Kidney capillary endothelial cell (primary cell): ENCODE data around the gene FGF6.

Experiments
- DNase-seq: peaks from one replicate; pipeline ENCODE4 v3.0.0-alpha.2; 2018; ENCODE audit warnings: low spot score

The FGF6 gene

DNA sequence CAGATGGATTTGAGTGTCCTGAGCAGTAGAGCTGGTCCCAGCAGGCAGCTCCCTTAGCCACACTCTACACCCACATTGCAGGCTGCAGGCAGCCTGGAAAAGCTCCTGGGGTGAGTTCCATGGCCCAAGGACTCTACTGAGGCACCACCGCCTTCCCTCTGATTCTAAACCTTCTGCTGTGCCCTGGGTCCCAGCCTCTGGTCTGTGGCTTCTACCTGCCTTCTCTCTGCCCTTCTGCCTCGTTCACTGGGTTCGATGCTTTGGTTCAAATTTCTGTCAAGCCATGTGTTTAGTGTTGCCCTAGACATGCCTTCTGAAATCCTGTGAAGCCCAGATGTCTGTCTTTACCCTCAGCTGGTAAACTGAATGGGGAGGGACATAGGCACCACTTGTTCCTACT lies 1.5 kb upstream of the FGF6 start:
- DNase-seq: no peak

DNA sequence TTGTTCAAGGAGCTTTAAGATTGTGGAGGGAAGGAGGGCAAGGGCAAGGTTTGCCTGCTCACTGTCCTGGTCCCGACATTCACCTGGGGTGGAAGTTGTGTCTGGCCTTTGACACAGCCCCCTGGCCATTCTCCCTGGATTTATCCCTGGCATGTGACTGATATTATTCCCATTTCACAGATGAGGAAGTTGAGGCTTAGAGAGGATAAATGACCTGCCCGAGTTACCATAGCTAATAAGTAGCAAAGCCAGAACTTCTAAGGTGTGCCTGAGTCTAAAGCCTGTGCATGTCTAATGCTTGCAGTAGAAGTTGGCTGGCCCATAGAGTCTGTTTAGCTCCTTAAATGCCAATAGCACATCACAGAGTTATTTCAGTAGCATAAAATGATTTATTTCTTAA lies 720 bp upstream of the FGF6 start:
- DNase-seq: no peak

- no peak for DNase-seq
These were observed 1.6 kb downstream of the FGF6 start for GRCh38 chr12:4444031-4444430.

- no peak for DNase-seq
These were observed 2.0 kb downstream of the FGF6 start for GRCh38 chr12:4443616-4444015.

DNA sequence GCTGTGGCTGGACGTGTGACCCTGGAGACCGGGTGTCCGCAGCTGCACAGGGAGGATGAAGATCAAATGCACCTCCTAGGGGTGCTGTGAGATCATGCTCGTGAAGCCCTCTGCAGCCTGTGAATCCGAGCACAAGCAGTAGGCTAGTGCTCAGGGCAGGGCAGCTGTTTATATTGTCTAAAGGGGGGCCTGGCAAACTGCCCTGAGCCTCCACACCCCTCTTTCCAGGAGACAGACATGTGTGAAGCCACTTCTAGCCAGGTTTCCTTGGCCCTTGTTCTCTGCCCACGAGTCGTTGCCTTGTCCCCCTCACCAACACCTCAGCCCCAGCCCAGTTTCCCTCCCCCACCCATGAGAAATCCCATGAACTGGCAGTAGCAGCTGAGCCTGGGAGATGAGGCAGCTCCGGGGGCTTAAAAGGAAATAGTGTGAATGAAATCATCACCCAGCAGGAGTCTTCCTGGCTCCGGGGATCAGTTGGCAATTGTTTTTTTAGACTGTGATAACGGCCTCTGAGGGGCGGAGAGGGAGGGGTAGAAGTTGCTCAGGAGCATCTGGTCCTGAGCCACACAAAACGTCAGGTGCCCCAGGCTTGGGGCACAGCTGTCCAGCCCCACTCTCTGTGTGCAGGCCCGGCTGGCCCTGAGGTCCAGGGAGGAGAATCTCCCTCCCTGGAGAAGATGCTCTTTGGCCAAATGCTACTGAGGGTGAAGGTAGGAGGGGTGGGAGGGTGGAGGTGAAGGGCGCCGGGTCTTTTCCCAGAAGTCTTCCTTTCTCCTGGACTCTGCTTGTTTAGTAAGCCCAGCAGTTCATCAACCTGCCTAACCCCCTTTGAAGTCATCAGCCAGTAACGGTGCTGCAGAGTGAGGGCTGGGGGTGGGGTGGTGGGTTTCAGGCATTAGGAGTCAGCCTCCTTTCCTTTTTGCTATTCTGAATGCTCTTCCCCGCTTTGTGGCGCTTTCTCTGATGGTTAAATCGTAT lies 4.0 kb downstream of the FGF6 start:
- DNase-seq: peak; percentile 28

GRCh38 chr12:4440187-4440941 lies 5.3 kb downstream of the FGF6 start:
- no peak for DNase-seq

DNA sequence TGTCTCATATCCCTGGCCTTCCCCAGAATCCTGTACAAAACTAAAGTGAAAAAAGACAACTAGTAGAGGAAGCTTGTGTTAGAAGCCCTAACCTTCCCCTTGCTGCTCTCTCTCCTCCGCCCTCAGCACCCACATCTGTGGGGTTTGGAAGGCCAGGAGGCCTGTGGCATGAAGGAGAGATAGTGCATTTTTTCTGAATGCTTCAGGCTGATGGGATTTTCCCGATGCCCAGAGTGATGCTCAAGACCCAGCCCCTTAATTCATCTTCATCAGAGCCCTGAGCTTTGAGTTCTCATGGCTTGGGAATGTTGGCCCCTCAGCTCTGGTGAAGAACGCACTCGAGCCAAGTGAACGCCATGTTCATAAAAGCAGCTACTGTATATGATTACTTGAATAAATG lies 5.9 kb downstream of the FGF6 start:
- no peak for DNase-seq

DNA sequence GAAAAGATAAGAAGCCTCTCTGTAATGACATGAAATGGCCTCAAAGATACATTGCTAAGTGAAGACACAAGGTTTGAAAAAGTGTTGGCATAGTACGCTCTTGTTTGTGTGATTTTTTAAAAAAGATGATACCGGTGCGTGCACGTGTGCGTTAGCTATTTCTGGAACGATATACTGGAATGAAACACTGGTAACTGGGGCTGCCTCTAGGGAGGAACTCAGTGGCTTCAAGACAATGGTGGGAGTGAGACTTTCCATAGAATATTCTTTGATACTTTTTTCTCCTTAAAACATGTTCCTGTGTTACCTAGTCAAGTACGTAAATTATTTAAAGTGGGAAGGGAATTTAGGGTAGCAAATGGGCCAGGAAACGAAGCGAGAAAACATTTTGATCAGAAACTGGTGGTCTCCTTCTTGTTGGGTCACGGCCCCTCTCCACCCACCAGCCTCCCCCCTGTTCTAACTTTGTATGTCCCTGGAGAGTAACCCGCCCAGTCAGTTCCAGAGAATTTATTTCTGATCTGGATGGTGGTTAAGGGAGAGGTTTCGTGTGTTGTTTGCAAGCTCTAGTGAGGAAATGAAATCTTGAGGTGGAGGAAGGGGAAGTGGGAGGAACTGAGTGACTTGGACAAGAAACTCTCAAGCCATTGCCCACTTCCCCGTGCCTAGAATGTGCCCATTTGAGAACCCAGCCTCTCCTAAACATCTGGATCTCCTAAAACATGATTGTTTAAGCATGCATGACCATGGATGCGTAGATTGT lies 6.6 kb downstream of the FGF6 start:
- no peak for DNase-seq

DNA sequence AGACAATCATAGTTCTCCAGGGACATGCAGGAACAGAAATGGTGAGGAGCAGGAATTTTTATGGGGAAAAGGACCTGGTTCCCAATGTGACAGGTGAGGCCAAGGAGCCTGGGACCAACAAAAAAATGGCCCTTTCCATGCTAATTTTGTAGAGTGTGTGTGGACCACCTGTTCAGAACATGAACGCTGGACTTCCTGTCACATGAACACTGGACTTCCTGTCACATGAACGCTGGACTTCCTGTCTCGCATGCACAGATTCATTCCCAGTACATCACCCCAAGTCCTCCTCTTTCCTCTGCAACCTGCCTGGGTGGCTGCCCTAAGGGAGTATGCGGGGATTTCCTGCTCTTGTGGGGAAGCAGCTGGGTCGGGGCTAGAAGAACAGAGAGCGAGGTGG lies 10.1 kb downstream of the FGF6 start:
- no peak for DNase-seq

DNA sequence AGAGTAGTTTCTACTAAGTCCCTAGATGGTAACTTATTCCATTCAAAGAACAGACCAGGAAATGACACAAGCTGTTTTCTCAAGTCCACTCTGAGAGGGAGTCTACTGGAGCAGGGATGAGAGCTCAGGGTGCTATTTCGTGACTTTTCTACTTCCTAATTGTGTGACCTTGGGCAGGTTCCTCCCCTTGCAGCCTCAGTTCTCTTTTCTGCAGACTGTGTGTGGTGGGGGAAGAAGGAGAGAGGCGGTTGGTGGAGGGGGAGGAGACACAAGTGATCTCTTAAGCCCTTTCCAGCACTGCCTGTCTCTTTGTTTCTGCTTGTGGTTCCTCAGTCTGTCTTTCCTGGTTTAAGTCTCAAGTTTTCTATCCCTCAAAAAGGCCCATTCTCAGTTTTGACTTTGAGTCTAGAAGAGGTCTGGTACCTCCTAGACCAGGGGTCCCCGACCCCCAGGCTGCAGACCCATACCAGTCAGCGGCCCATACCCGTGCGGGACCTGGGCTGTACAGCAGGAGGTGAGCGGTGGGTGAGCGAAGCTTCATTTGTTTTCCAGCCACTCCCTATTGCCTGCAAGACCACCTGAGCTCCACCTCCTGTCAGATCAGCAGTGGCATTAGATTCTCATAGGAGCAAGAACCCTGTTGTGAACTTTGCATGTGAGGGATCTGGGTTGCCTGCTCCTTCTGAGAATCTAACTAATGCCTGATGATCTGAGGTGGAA lies 10.7 kb downstream of the FGF6 start:
- no peak for DNase-seq

- no peak for DNase-seq
These were observed 11.3 kb downstream of the FGF6 start for GRCh38 chr12:4434301-4434700.

DNA sequence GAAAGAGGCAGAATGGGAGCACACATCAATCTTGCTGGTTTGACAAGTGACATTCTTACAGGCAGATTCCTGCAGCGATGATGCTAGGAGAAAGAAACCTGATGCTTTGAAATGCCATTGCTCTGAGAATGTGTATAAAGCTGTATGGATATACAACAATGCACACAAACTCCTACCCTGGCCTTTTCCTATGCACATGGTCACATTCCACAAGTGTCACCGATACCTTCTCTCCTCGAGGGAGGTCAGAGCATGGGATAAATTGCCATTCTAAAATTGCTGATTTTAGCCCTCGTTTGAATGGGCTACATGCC lies 11.9 kb downstream of the FGF6 start:
- DNase-seq: no peak

DNA sequence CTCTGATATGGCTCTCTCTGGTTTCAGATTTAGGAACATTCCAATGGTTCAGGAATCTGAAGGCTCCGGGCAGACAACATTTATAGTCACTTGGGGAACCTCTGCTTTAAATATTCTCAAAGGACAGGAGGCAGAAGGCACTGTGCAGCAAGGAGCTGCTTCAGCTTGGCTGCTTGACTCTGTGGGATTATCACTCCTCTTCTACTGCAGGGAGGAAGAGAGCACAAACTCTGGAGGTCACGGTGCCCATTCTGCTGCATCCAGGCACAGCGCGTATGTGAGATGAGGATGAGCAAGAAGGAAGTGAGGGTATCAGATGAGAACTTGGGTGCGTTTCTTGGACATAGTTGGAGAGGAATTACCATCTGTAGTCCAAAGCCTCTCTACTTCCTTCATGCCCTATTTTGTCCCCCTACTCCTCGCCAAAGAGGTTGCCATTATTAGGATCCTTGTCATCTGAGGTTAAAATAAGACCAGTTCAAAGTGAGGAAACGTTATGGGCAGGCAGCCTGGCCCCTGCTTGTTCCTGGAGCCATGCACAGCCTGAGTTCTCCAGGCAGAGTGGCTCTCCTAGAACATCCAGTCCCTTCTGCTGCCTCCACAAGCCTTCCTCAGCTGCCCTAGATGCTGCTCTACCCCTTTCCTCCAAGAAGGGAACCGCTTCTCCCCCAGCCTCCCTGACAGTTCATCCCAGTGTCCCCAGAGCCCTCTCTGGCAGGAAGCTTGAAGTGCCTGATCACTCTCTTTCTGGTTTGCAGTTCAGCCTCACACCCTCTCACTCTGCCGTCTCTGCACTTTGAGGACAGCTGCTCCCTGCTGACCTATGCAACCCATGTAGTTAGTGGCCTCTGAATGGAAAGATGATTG lies 12.5 kb downstream of the FGF6 start:
- DNase-seq: no peak

- DNase-seq: no peak
These were observed 13.7 kb downstream of the FGF6 start for GRCh38 chr12:4431866-4432265.

DNA sequence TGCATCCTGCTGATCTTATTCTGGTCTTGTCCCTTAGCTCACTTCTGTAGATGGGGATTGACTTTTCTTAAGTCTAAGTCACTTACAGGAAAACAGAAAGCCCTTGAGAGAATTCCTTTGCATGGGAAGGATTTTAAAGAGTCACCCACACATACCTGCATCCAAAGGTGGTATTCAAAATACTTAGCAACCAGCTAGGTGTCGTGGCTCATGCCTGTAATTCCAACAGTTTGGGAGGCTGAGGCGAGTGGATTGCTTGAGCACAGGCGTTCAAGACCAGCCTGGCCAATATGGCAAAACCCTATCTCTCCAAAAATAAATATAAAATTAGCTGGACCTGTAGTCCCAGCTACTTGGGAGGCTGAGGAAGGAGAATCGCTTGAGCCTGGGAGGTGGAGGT lies 14.2 kb downstream of the FGF6 start:
- no peak for DNase-seq

DNA sequence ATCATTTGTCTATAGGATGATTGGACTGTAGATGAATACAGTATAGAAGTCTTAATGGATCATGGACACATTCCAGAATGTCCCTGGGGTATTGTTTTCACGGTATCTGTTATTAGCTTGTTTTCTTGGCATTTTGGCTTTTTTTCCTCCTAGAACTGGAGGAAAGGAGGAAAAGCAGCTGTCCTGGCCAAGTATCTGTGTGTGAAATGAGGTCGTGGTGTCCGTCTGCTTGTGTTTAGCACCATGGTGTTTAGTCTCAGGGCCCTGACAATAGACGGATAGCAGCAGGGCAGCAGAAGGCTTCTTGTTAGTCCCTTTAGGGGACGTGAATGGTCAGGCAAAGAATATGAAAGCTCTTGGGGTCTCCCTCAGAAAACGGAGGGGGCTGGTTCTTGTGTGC lies 21.2 kb downstream of the FGF6 start:
- no peak for DNase-seq

GRCh38 chr12:4423528-4424195 lies 22.0 kb downstream of the FGF6 start:
- no peak for DNase-seq

DNA sequence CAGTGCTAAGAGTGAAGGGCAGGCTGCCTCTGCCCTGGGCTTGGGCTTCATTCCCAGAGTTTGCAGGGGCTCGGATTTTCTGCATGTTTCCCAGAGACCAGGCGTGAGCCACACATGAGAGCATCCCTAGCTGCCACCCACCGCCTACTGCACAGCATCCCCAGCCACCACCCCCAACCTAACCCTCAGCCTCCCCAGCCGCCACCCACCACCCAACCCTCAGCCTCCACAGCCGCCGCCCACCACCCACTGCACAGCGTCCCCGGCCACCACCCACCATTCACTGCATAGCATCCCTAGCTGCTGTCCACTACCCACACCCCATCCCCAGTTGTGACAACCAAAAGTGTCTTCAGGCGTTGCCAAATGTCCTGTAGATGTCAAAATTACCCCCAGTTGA lies 22.6 kb downstream of the FGF6 start:
- DNase-seq: no peak

- peak; percentile 36 for DNase-seq
These were observed 24.0 kb downstream of the FGF6 start for GRCh38 chr12:4421590-4422031.

DNA sequence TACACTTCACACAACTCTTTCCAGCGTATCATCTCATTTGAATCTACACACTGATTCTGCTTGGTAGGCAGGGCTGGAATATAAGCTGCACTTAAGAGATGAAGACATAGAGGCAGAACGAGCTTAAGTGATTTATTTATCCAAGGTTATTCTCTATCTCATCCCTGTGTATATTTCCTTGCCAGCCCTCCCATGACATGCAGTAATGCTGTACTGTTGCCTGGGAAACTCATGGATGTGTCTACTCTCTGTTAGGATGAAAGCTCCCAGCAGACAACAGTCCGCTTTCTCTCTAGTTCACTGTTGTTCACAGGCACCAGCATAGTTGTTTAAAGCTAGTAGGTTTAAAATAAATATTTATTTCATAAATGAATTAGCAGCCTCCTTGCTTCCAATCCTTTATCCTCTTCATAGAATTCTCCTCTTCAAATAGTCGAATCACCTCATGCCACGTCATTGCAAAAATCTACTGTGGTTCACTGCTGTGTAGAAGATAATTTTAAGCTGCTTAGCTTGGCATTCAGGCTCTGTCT lies 25.4 kb downstream of the FGF6 start:
- DNase-seq: no peak
